Measurements from ENCODE around the gene ACTMAP. TPM values are rescaled to one million over a fixed set of nuclear protein-coding genes. Genes with fewer than 3 reads are reported as not detected.

ACTMAP gene
- total RNA-seq, 1 experiment from 2014 or later, result 5.5 TPM

- in situ Hi-C loops (cut with HindIII; ENCODE audit: low pct_unique_long_range_greater_than_20kb, low sequenced_read_pairs), result no loop called here
- TF ChIP-seq SIN3A (IDR thresholded peaks at IDR 0.05; ENCODE audit: borderline replicate concordance, insufficient read depth, low read depth, low read length) (no peak), POLR2AphosphoS5 (IDR thresholded peaks at IDR 0.05; ENCODE audit: low read depth, low read length) (no peak), TCF7L2 (IDR thresholded peaks at IDR 0.05; ENCODE audit: low read depth, low read length) (no peak), REST (IDR thresholded peaks at IDR 0.05; ENCODE audit: insufficient read depth in 1 of 2, low read depth in 2 of 2, low read length in 1 of 2) (no peak), CTCF (IDR thresholded peaks at IDR 0.05) (no peak)
- no peaks in the 10 kb centered on the region for H3K4me1 ChIP-seq (ENCODE audit: control insufficient read depth, insufficient read depth, low read length)
- H3K4me3 ChIP-seq (ENCODE audit: low read depth in 2 of 2, low read length in 2 of 2), result no peak overlapping the region
- ATAC-seq, result no peak
- no peak for DNase-seq (ENCODE audit: low read depth, low spot score)
- ChIA-PET CTCF (no interaction called here), POLR2A (no interaction called here)
- H3K27ac ChIP-seq (ENCODE audit: low read length), result no peak overlapping the region
- no TSS peak for BruUV-seq (replicated peaks)
- intact Hi-C loops (cut with micrococcal nuclease; ENCODE audit: unreplicated experiment), result no loop called here
- no peaks in the 10 kb centered on the region for H3K9me3 ChIP-seq (ENCODE audit: control insufficient read depth, insufficient read depth, low read depth, low read length)
- H3K27me3 ChIP-seq (ENCODE audit: control insufficient read depth, insufficient read depth, low read length), result no peaks in the 10 kb centered on the region
- H3K36me3 ChIP-seq (ENCODE audit: control insufficient read depth, insufficient read depth, low read length), result no peaks in the 10 kb centered on the region
Measured at GRCh38 chr19:40740747-40741146, 9.5 kb downstream of the ACTMAP start.

GRCh38 chr19:40739871-40740703, 10.2 kb downstream of the ACTMAP start:
- H3K36me3 ChIP-seq (ENCODE audit: control insufficient read depth, insufficient read depth, low read length), result no peaks in the 10 kb centered on the region
- no peaks in the 10 kb centered on the region for H3K4me1 ChIP-seq (ENCODE audit: control insufficient read depth, insufficient read depth, low read length)
- BruUV-seq (replicated peaks), result no TSS peak
- DNase-seq (ENCODE audit: low read depth, low spot score), result no peak
- ChIA-PET POLR2A (no interaction called here), CTCF (no interaction called here)
- ATAC-seq, result no peak
- no peak overlapping the region for H3K4me3 ChIP-seq (ENCODE audit: low read depth in 2 of 2, low read length in 2 of 2)
- H3K27ac ChIP-seq (ENCODE audit: low read length), result no peak overlapping the region
- in situ Hi-C loops (cut with HindIII; ENCODE audit: low pct_unique_long_range_greater_than_20kb, low sequenced_read_pairs), result no loop called here
- TF ChIP-seq POLR2AphosphoS5 (IDR thresholded peaks at IDR 0.05; ENCODE audit: low read depth, low read length), result no peak
- no peak for TF ChIP-seq CTCF (IDR thresholded peaks at IDR 0.05)
- TF ChIP-seq SIN3A (IDR thresholded peaks at IDR 0.05; ENCODE audit: borderline replicate concordance, insufficient read depth, low read depth, low read length), result no peak
- no peak for TF ChIP-seq REST (IDR thresholded peaks at IDR 0.05; ENCODE audit: insufficient read depth in 1 of 2, low read depth in 2 of 2, low read length in 1 of 2)
- no peak for TF ChIP-seq TCF7L2 (IDR thresholded peaks at IDR 0.05; ENCODE audit: low read depth, low read length)
- H3K27me3 ChIP-seq (ENCODE audit: control insufficient read depth, insufficient read depth, low read length), result no peaks in the 10 kb centered on the region
- no peaks in the 10 kb centered on the region for H3K9me3 ChIP-seq (ENCODE audit: control insufficient read depth, insufficient read depth, low read depth, low read length)
- intact Hi-C loops (cut with micrococcal nuclease; ENCODE audit: unreplicated experiment), result no loop called here
